ENCODE results near the gene GGTA1.
A peak's percentile ranks its signal among the peaks of the same experiment; 100 is the strongest.

GGTA1 gene

DNA sequence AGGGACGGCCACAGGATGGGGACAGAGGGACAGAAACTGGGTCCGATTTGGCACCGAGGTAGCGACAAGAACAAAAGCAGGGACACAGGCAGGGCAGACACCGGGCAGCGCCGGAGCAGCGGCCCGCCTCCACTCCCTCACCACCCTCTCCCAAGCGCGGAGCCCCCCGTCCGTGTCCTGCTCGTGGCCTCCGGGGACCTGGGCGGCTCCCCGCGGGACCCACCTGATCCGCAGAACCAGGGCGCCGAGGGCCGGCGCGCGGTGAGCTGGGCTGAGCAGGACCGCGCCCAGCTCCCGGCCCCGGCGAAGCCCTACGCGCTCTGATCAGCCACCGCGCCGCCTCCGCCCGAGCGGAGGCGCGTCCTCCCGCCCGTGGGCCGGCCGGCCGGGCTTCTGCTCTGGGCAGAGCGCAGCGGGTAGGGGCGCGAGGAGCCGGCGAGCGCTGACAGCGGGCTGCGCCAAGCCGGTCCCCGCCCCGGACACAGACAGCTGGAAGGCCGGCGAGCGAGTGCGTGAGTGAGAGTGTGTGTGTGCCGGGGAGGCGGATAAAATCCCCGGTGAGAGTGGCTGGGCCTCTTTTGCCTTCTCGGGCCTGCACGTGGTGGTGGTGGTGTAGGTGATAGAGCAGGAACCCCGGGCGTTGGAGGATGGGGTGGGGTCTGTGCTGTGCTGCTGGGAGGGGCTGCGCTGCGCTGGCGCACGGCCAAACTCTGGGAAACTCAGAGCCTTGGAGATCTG lies at the start of gene GGTA1:
TSS of gene GGTA1 (minus strand) at position 418 of the 738 bp plus-strand sequence. CDS start 31,922 bp downstream, outside the sequence.
- Histone ChIP-seq H3K79me2 (no peaks in the 10 kb centered on the region), H3K4me1 (no peaks in the 10 kb centered on the region), H3K9me3 (ENCODE audit: control insufficient read depth, low read length) (no peaks in the 10 kb centered on the region), H3K36me3 (ENCODE audit: control insufficient read depth, insufficient read depth, low read length) (no peaks in the 10 kb centered on the region), H2AFZ (peak within 1 kb of the TSS; percentile 77), H3K9ac (no peak within 1 kb of the TSS), H3K4me2 (ENCODE audit: low read length) (peak within 1 kb of the TSS; percentile 89), H3K27ac (peak within 1 kb of the TSS; percentile 19), H3K27me3 (ENCODE audit: control insufficient read depth, insufficient read depth, low read length) (no peaks in the 10 kb centered on the region), H3K4me3 (ENCODE audit: low read depth, low read length) (peak within 1 kb of the TSS; percentile 52)
- TF ChIP-seq, protein P1, sequence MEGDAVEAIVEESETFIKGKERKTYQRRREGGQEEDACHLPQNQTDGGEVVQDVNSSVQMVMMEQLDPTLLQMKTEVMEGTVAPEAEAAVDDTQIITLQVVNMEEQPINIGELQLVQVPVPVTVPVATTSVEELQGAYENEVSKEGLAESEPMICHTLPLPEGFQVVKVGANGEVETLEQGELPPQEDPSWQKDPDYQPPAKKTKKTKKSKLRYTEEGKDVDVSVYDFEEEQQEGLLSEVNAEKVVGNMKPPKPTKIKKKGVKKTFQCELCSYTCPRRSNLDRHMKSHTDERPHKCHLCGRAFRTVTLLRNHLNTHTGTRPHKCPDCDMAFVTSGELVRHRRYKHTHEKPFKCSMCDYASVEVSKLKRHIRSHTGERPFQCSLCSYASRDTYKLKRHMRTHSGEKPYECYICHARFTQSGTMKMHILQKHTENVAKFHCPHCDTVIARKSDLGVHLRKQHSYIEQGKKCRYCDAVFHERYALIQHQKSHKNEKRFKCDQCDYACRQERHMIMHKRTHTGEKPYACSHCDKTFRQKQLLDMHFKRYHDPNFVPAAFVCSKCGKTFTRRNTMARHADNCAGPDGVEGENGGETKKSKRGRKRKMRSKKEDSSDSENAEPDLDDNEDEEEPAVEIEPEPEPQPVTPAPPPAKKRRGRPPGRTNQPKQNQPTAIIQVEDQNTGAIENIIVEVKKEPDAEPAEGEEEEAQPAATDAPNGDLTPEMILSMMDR (IDR thresholded peaks at IDR 0.05), result no peak

DNA sequence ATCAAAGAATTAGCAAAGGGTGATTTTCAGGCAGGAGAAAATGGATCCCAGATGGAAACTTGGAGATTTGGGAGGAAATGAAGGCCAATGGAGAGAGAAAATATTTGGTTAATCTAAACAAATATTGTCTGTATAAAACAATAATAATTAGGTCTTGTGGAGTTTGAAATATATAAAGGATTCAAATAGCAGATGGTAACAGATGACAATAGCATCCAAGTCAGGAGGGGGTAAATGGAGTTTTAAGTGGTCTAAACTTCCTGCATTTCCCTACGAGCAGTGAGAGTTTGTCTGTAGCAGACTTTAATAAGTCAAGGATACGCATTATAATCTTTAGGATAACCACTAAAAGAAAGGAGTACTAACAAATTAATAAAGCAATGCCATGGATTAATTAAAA lies 49.0 kb upstream of the GGTA1 start:
- Histone ChIP-seq H3K4me2 (ENCODE audit: low read length) (no peak overlapping the region), H3K9ac (no peak overlapping the region)
- TF ChIP-seq, protein P1 (IDR thresholded peaks at IDR 0.05), result no peak

DNA sequence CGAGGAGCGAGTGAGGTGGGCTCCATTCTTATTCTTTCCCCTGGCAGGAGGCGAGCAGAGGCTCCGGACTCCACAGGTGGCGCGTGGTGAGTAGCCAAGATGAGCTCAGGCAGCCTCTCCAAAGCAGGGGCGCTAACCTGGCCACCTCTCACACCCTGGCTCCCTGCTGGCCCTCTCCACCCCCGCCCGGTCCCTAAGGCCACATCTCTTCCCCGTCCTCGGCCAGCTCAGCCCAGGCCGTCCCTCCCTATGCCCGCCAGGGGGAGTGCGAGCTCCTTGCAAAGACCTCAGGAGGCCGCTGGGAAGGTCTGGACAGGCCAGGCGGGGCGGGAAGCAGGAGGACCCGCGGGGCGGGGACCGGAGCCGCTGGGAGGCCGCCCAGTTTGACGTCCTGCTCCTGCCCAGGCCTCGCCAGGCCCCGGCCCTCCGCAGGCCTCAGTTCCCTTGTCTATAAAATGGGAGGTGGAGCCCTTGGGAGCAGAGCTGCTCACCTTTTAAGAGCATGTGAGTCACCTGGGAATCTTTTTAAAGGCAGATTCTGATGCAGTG lies 46.3 kb upstream of the GGTA1 start:
- Histone ChIP-seq H3K79me2 (no peaks in the 10 kb centered on the region), H3K4me1 (no peaks in the 10 kb centered on the region), H3K27ac (no peak overlapping the region), H3K36me3 (ENCODE audit: control insufficient read depth, insufficient read depth, low read length) (no peaks in the 10 kb centered on the region), H3K9me3 (ENCODE audit: control insufficient read depth, low read length) (no peaks in the 10 kb centered on the region), H3K9ac (no peak overlapping the region), H3K4me2 (ENCODE audit: low read length) (peak overlapping the region; percentile 67), H2AFZ (peak overlapping the region; percentile 72), H3K4me3 (ENCODE audit: low read depth, low read length) (peak overlapping the region; percentile 27), H3K27me3 (ENCODE audit: control insufficient read depth, insufficient read depth, low read length) (no peaks in the 10 kb centered on the region)
- TF ChIP-seq, protein P1 (IDR thresholded peaks at IDR 0.05), result peak; percentile 88

More for the DNA sequence above, 49.0 kb upstream of the GGTA1 start:
- Histone ChIP-seq H3K27ac (no peak overlapping the region), H3K27me3 (ENCODE audit: control insufficient read depth, insufficient read depth, low read length) (no peaks in the 10 kb centered on the region), H3K79me2 (no peaks in the 10 kb centered on the region), H3K4me1 (no peaks in the 10 kb centered on the region), H2AFZ (no peak overlapping the region), H3K9me3 (ENCODE audit: control insufficient read depth, low read length) (no peaks in the 10 kb centered on the region), H3K36me3 (ENCODE audit: control insufficient read depth, insufficient read depth, low read length) (no peaks in the 10 kb centered on the region), H3K4me3 (ENCODE audit: low read depth, low read length) (no peak overlapping the region)

DNA sequence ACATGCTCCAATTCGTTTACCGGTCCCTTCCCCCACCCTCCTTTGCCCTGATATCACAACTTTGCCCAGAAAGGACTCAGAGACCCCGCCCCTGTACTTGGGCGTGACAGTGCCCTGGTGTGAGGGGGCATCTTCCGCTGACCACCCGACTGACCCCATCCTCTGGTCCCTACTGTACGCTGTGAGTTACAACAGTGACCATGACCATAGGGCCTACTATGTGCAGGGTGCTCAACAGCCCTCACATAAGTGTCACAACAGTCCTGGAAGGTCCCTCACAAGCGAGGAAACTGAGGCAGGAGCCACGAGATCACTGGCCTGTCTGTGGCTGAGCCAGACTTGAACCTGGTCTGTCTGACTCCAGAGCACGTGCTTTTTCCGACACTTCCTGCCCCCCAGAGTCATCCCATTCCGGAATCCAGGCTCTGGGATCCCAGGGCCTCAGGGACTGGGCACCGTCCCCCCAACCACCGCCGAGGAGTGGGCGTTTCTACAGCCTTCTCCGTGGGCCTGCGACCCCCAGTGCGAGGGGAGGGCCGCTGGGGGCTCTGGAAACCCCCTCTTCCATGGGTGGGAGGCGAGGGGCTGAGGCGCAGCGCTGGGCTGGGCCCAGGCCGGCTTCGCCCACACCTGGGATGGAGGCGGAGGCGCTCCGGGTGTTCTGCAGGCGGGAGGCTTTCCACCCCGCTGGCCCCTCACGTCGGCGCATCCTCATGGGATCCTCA lies 45.7 kb upstream of the GGTA1 start:
- H3K9me3 ChIP-seq (ENCODE audit: control insufficient read depth, low read length), result no peaks in the 10 kb centered on the region
- H3K27ac ChIP-seq, result no peak overlapping the region
- H3K36me3 ChIP-seq (ENCODE audit: control insufficient read depth, insufficient read depth, low read length), result no peaks in the 10 kb centered on the region
- H3K4me3 ChIP-seq (ENCODE audit: low read depth, low read length), result no peak overlapping the region
- H3K27me3 ChIP-seq (ENCODE audit: control insufficient read depth, insufficient read depth, low read length), result no peaks in the 10 kb centered on the region
- TF ChIP-seq, protein P1 (IDR thresholded peaks at IDR 0.05), result no peak
- H3K9ac ChIP-seq, result no peak overlapping the region
- H3K4me1 ChIP-seq, result no peaks in the 10 kb centered on the region
- peak overlapping the region; percentile 72 for H2AFZ ChIP-seq
- no peak overlapping the region for H3K4me2 ChIP-seq (ENCODE audit: low read length)
- no peaks in the 10 kb centered on the region for H3K79me2 ChIP-seq

All from parathyroid adenoma (tissue), 2 donors.